Activated CD4-positive, alpha-beta T cell treated with anti-CD3 and anti-CD28 coated beads, Interleukin-2, amount 10 ng/mL, durations not matched to agents 7 days and 5 days (primary cell): ENCODE measurements around the gene RB1. TPM values are rescaled to one million over a fixed set of nuclear protein-coding genes. Genes with fewer than 3 reads are reported as not detected.

ENCODE experiments used
- CTCF ChIA-PET: fragments of 350-600 bp; sonication (Branson Sonifier 250); formaldehyde crosslinking; loops from one replicate; lab custom pipeline; 2021; ENCODE audit warnings: antibody characterized with exemption; lab: Charles Lee
- POLR2A ChIA-PET: fragments of 350-600 bp; sonication (Branson Sonifier 250); formaldehyde crosslinking; loops from one replicate; lab custom pipeline; 2021; ENCODE audit warnings: antibody characterized with exemption; lab: Charles Lee
- DNase-seq: peaks from one replicate; pipeline ENCODE4 v3.0.0-alpha.2; 2020
- H3K27ac Mint-ChIP-seq: one replicate; pipeline ENCODE4 v1.8.0; 2021; ENCODE audit warnings: mild to moderate bottlenecking, moderate library complexity, mixed read lengths
- H3K27me3 Mint-ChIP-seq: one replicate; pipeline ENCODE4 v1.8.0; 2021; ENCODE audit warnings: mixed read lengths
- H3K36me3 Mint-ChIP-seq: one replicate; pipeline ENCODE4 v1.8.0; 2021; ENCODE audit warnings: low read depth, mixed read lengths
- H3K4me1 Mint-ChIP-seq: one replicate; pipeline ENCODE4 v1.8.0; 2021; ENCODE audit warnings: mixed read lengths
- H3K4me3 Mint-ChIP-seq: one replicate; pipeline ENCODE4 v1.8.0; 2021; ENCODE audit warnings: mild to moderate bottlenecking, moderate library complexity, mixed read lengths
- H3K9me3 Mint-ChIP-seq: one replicate; pipeline ENCODE4 v1.8.0; 2021; ENCODE audit warnings: mixed read lengths
- total RNA-seq, 2 experiments: library from RNA; stranded (reverse); gene quantifications; one replicate each; pipeline ENCODE4 v1.2.3, GENCODE V29; 2021

Gene RB1
- total RNA-seq = 10 to 100 TPM; 47.1 to 61.5 TPM

GRCh38 chr13:48303359-48304142 lies at the start of gene RB1:
Gene RB1, plus strand, starts transcription at chr13:48303751. Its CDS starts 162 bp downstream, at chr13:48303913.
- H3K9me3 Mint-ChIP-seq = no peaks in the 10 kb centered on the region
- H3K27ac Mint-ChIP-seq = peak within 1 kb of the TSS; percentile 99
- H3K27me3 Mint-ChIP-seq = no peaks in the 10 kb centered on the region
- peak within 1 kb of the TSS; percentile 99 for H3K4me3 Mint-ChIP-seq
- DNase-seq = peak; percentile 92
- peaks cover 32% of the 10 kb centered on the region for H3K4me1 Mint-ChIP-seq
- CTCF ChIA-PET = interaction anchor here (0.6 kb wide), 1 partner anchor 453 kb away, joined by 3 read pairs; no protein-coding TSS in a partner anchor
- POLR2A ChIA-PET = no interaction called here
- H3K36me3 Mint-ChIP-seq = peaks cover 25% of the 10 kb centered on the region

- ChIA-PET POLR2A (no interaction called here), CTCF (interaction anchor here (0.7 kb wide), 1 partner anchor 216 kb away, joined by 3 read pairs; no protein-coding TSS in a partner anchor)
- Mint-ChIP-seq H3K27me3 (no peaks in the 10 kb centered on the region), H3K9me3 (no peaks in the 10 kb centered on the region), H3K4me1 (peaks cover 7% of the 10 kb centered on the region), H3K27ac (no peak overlapping the region), H3K36me3 (peaks cover 56% of the 10 kb centered on the region), H3K4me3 (no peak overlapping the region)
- no peak for DNase-seq
Observed at GRCh38 chr13:48253849-48254248, 49.7 kb upstream of the RB1 start.

- no peak overlapping the region for H3K27ac Mint-ChIP-seq
- H3K27me3 Mint-ChIP-seq = no peaks in the 10 kb centered on the region
- ChIA-PET POLR2A (no interaction called here), CTCF (interaction anchor here (0.6 to 1.3 kb wide), 3 partner anchors 19 to 586 kb away, joined by 3 to 4 read pairs (median 3); partner anchors contain the start of gene ITM2B)
- DNase-seq = no peak
- H3K4me1 Mint-ChIP-seq = peaks cover 3% of the 10 kb centered on the region
- peaks cover 63% of the 10 kb centered on the region for H3K36me3 Mint-ChIP-seq
- H3K4me3 Mint-ChIP-seq = no peak overlapping the region
- H3K9me3 Mint-ChIP-seq = no peaks in the 10 kb centered on the region
Observed at GRCh38 chr13:48255090-48255489, 48.5 kb upstream of the RB1 start.

GRCh38 chr13:48255954-48256353 lies 47.6 kb upstream of the RB1 start:
- H3K4me3 Mint-ChIP-seq = no peak overlapping the region
- no peaks in the 10 kb centered on the region for H3K9me3 Mint-ChIP-seq
- H3K27me3 Mint-ChIP-seq = no peaks in the 10 kb centered on the region
- ChIA-PET CTCF (interaction anchor here (1.1 to 1.3 kb wide), 3 partner anchors 9 to 24 kb away, joined by 3 to 4 read pairs (median 3); partner anchors contain the start of gene ITM2B), POLR2A (no interaction called here)
- no peak overlapping the region for H3K27ac Mint-ChIP-seq
- peaks cover 65% of the 10 kb centered on the region for H3K36me3 Mint-ChIP-seq
- peaks cover 3% of the 10 kb centered on the region for H3K4me1 Mint-ChIP-seq
- DNase-seq = no peak

GRCh38 chr13:48258002-48258401 lies 45.5 kb upstream of the RB1 start:
- ChIA-PET POLR2A (no interaction called here), CTCF (interaction anchor here (1.0 kb wide), 1 partner anchor 44 kb away, joined by 3 read pairs; no protein-coding TSS in a partner anchor)
- Mint-ChIP-seq H3K36me3 (peaks cover 74% of the 10 kb centered on the region), H3K4me1 (peaks cover 3% of the 10 kb centered on the region), H3K27ac (no peak overlapping the region), H3K27me3 (no peaks in the 10 kb centered on the region), H3K4me3 (no peak overlapping the region), H3K9me3 (no peaks in the 10 kb centered on the region)
- DNase-seq = no peak

- H3K36me3 Mint-ChIP-seq = peaks cover 78% of the 10 kb centered on the region
- H3K9me3 Mint-ChIP-seq = no peaks in the 10 kb centered on the region
- no peak overlapping the region for H3K4me3 Mint-ChIP-seq
- ChIA-PET POLR2A (no interaction called here), CTCF (no interaction called here)
- peaks cover 3% of the 10 kb centered on the region for H3K4me1 Mint-ChIP-seq
- no peak for DNase-seq
- H3K27me3 Mint-ChIP-seq = no peaks in the 10 kb centered on the region
- no peak overlapping the region for H3K27ac Mint-ChIP-seq
Observed at GRCh38 chr13:48258430-48258829, 45.1 kb upstream of the RB1 start.

- Mint-ChIP-seq H3K36me3 (peaks cover 74% of the 10 kb centered on the region), H3K4me3 (no peak overlapping the region), H3K9me3 (no peaks in the 10 kb centered on the region), H3K27ac (no peak overlapping the region), H3K27me3 (no peaks in the 10 kb centered on the region), H3K4me1 (peaks cover 20% of the 10 kb centered on the region)
- ChIA-PET POLR2A (no interaction called here), CTCF (no interaction called here)
- DNase-seq = no peak
Observed at GRCh38 chr13:48260970-48261369, 42.6 kb upstream of the RB1 start.

GRCh38 chr13:48263196-48263595 lies 40.4 kb upstream of the RB1 start:
- Mint-ChIP-seq H3K36me3 (peaks cover 75% of the 10 kb centered on the region), H3K27me3 (no peaks in the 10 kb centered on the region), H3K4me1 (peaks cover 24% of the 10 kb centered on the region), H3K27ac (no peak overlapping the region), H3K9me3 (no peaks in the 10 kb centered on the region), H3K4me3 (no peak overlapping the region)
- POLR2A ChIA-PET = interaction anchor here (0.7 kb wide), 1 partner anchor 146 kb away, joined by 5 read pairs; no protein-coding TSS in a partner anchor
- DNase-seq = no peak
- CTCF ChIA-PET = interaction anchor here (1.3 kb wide), 1 partner anchor 23 kb away, joined by 3 read pairs; no protein-coding TSS in a partner anchor

- no peaks in the 10 kb centered on the region for H3K9me3 Mint-ChIP-seq
- H3K27me3 Mint-ChIP-seq = no peaks in the 10 kb centered on the region
- H3K4me3 Mint-ChIP-seq = no peak overlapping the region
- peak overlapping the region; percentile 0 for H3K27ac Mint-ChIP-seq
- ChIA-PET POLR2A (interaction anchor here (0.7 kb wide), 1 partner anchor 147 kb away, joined by 5 read pairs; no protein-coding TSS in a partner anchor), CTCF (interaction anchor here (1.3 kb wide), 1 partner anchor 22 kb away, joined by 3 read pairs; no protein-coding TSS in a partner anchor)
- H3K4me1 Mint-ChIP-seq = peaks cover 24% of the 10 kb centered on the region
- H3K36me3 Mint-ChIP-seq = peaks cover 74% of the 10 kb centered on the region
- no peak for DNase-seq
Observed at GRCh38 chr13:48264058-48264457, 39.5 kb upstream of the RB1 start.

- no peaks in the 10 kb centered on the region for H3K9me3 Mint-ChIP-seq
- H3K36me3 Mint-ChIP-seq = peaks cover 73% of the 10 kb centered on the region
Observed at GRCh38 chr13:48265217-48265815, 38.2 kb upstream of the RB1 start.

GRCh38 chr13:48266150-48266549 lies 37.4 kb upstream of the RB1 start:
- Mint-ChIP-seq H3K27ac (no peak overlapping the region), H3K9me3 (no peaks in the 10 kb centered on the region), H3K4me3 (no peak overlapping the region), H3K36me3 (peaks cover 69% of the 10 kb centered on the region), H3K4me1 (peaks cover 24% of the 10 kb centered on the region), H3K27me3 (no peaks in the 10 kb centered on the region)
- no peak for DNase-seq
- ChIA-PET CTCF (no interaction called here), POLR2A (no interaction called here)

More at GRCh38 chr13:48265217-48265815, 38.2 kb upstream of the RB1 start:
- Mint-ChIP-seq H3K27me3 (no peaks in the 10 kb centered on the region), H3K4me1 (peaks cover 24% of the 10 kb centered on the region), H3K27ac (peak overlapping the region; percentile 22), H3K4me3 (peak overlapping the region; percentile 25)
- CTCF ChIA-PET = no interaction called here
- POLR2A ChIA-PET = no interaction called here
- peak; percentile 25 for DNase-seq

GRCh38 chr13:48266701-48267639 lies 36.6 kb upstream of the RB1 start:
- DNase-seq = no peak
- Mint-ChIP-seq H3K9me3 (no peaks in the 10 kb centered on the region), H3K4me3 (no peak overlapping the region), H3K27ac (no peak overlapping the region), H3K27me3 (no peaks in the 10 kb centered on the region), H3K36me3 (peaks cover 69% of the 10 kb centered on the region), H3K4me1 (peaks cover 24% of the 10 kb centered on the region)
- CTCF ChIA-PET = interaction anchor here (0.6 kb wide), 1 partner anchor 117 kb away, joined by 3 read pairs; no protein-coding TSS in a partner anchor
- POLR2A ChIA-PET = no interaction called here
